ENCODE results near the gene PASK. TPM values are rescaled to one million over a fixed set of nuclear protein-coding genes. Genes with fewer than 3 reads are reported as not detected.

Gene PASK
- total RNA-seq, 1 experiment from 2014 or later: 45.8 TPM

GRCh38 chr2:241062389-241063092 lies 86.7 kb downstream of the PASK start:
- Histone ChIP-seq H3K4me1 (ENCODE audit: control insufficient read depth in 1 of 2, insufficient read depth in 2 of 2, low read length in 2 of 2) (peaks cover 3 to 11% of the 10 kb centered on the region in 2 experiments; a peak in 3 of 4 replicates), H3K9me3 (ENCODE audit: control insufficient read depth in 1 of 2, insufficient read depth in 1 of 2, low read depth in 1 of 2, low read length in 2 of 2) (no peaks in the 10 kb centered on the region), H3K27me3 (ENCODE audit: insufficient read depth, low read length) (no peaks in the 10 kb centered on the region), H3K9me2 (ENCODE audit: insufficient read depth) (no peaks in the 10 kb centered on the region), H2AFZ (ENCODE audit: low read depth, low read length, poor library complexity, severe bottlenecking) (no peak overlapping the region), H3K27ac (ENCODE audit: low read depth, low read length) (no peak overlapping the region), H3K4me2 (ENCODE audit: low read length) (no peak overlapping the region), H3K4me3 (replicated peaks in 1 of 2; ENCODE audit: low read depth in 1 of 2, low read length in 2 of 2) (no peak overlapping the region), H3K79me2 (ENCODE audit: insufficient read depth, low read length) (no peaks in the 10 kb centered on the region), H3K36me3 (ENCODE audit: control insufficient read depth in 1 of 2, insufficient read depth in 2 of 2, low read length in 2 of 2) (no peaks in the 10 kb centered on the region), H4K20me1 (ENCODE audit: insufficient read depth) (no peaks in the 10 kb centered on the region), H3K9ac (ENCODE audit: low read length) (no peak overlapping the region)
- no peak for ATAC-seq
- RAD21 ChIA-PET (ENCODE audit: low non-redundant PET in 1 of 2, low total read pairs in 2 of 2, uncharacterized antibody in 2 of 2, unreplicated experiment in 2 of 2): no interaction called here
- POLR2A ChIA-PET: no interaction called here
- DNase-seq (ENCODE audit: low read depth, low spot score): no peak
- CTCF ChIA-PET: interaction anchor here (1.8 kb wide), 1 partner anchor 16 kb away, joined by 5 read pairs; no protein-coding TSS in a partner anchor
- TF ChIP-seq, protein P1, sequence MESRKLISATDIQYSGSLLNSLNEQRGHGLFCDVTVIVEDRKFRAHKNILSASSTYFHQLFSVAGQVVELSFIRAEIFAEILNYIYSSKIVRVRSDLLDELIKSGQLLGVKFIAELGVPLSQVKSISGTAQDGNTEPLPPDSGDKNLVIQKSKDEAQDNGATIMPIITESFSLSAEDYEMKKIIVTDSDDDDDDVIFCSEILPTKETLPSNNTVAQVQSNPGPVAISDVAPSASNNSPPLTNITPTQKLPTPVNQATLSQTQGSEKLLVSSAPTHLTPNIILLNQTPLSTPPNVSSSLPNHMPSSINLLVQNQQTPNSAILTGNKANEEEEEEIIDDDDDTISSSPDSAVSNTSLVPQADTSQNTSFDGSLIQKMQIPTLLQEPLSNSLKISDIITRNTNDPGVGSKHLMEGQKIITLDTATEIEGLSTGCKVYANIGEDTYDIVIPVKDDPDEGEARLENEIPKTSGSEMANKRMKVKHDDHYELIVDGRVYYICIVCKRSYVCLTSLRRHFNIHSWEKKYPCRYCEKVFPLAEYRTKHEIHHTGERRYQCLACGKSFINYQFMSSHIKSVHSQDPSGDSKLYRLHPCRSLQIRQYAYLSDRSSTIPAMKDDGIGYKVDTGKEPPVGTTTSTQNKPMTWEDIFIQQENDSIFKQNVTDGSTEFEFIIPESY (IDR thresholded peaks at IDR 0.05; ENCODE audit: extremely low read depth, insufficient replicate concordance, low read length): no peak
- TF ChIP-seq ZNF274 (IDR thresholded peaks at IDR 0.05; ENCODE audit: low read depth, low read length) (no peak), FOSL1 (IDR thresholded peaks at IDR 0.05; ENCODE audit: low read depth) (no peak), POLR2AphosphoS5 (IDR thresholded peaks at IDR 0.05; ENCODE audit: low read depth, low read length) (no peak), SRF (IDR thresholded peaks at IDR 0.05; ENCODE audit: low read depth) (no peak), SIN3A (IDR thresholded peaks at IDR 0.05; ENCODE audit: low read depth) (no peak), TCF7L2 (IDR thresholded peaks at IDR 0.05; ENCODE audit: borderline replicate concordance, extremely low read depth, insufficient read depth, insufficient read length) (no peak), RAD21 (IDR thresholded peaks at IDR 0.05; ENCODE audit: low read depth) (no peak), ZFX (IDR thresholded peaks at IDR 0.05) (no peak), JUND (IDR thresholded peaks at IDR 0.05) (no peak)
- TF ChIP-seq, protein P2, sequence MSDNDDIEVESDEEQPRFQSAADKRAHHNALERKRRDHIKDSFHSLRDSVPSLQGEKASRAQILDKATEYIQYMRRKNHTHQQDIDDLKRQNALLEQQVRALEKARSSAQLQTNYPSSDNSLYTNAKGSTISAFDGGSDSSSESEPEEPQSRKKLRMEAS (IDR thresholded peaks at IDR 0.05): no peak
- TF ChIP-seq, protein P3, sequence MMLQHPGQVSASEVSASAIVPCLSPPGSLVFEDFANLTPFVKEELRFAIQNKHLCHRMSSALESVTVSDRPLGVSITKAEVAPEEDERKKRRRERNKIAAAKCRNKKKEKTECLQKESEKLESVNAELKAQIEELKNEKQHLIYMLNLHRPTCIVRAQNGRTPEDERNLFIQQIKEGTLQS (IDR thresholded peaks at IDR 0.05): no peak
- TF ChIP-seq, protein P4, sequence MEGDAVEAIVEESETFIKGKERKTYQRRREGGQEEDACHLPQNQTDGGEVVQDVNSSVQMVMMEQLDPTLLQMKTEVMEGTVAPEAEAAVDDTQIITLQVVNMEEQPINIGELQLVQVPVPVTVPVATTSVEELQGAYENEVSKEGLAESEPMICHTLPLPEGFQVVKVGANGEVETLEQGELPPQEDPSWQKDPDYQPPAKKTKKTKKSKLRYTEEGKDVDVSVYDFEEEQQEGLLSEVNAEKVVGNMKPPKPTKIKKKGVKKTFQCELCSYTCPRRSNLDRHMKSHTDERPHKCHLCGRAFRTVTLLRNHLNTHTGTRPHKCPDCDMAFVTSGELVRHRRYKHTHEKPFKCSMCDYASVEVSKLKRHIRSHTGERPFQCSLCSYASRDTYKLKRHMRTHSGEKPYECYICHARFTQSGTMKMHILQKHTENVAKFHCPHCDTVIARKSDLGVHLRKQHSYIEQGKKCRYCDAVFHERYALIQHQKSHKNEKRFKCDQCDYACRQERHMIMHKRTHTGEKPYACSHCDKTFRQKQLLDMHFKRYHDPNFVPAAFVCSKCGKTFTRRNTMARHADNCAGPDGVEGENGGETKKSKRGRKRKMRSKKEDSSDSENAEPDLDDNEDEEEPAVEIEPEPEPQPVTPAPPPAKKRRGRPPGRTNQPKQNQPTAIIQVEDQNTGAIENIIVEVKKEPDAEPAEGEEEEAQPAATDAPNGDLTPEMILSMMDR (IDR thresholded peaks at IDR 0.05 in 2 of 3, conservative IDR thresholded peaks at IDR 0.05 in 1 of 3; ENCODE audit: borderline replicate concordance in 1 of 3, insufficient read depth in 1 of 3, low read depth in 2 of 3, low read length in 2 of 3): no peak
- no TSS peak for BruUV-seq (replicated peaks)
- intact Hi-C loops (cut with micrococcal nuclease): no loop called here

Data from HCT116 (cell line).